Stimulated activated CD4-positive, alpha-beta T cell treated with anti-CD3 and anti-CD28 coated beads, TNF-alpha, amount 100 ng/mL, for 24 hours (primary cell): ENCODE data around the gene GIGYF2.
"Not testable (repeated sequence)": the region's sequence is repeated elsewhere in the genome, so short reads cannot be mapped to it uniquely, and the experiment has no call there.

ENCODE experiments used
- DNase-seq, 3 experiments: peaks; one replicate each; pipeline ENCODE4 v3.0.0-alpha.2; 2020; ENCODE audit warnings: low read depth in 3 of 3

The GIGYF2 gene

GRCh38 chr2:232816657-232817056 lies 119.5 kb downstream of the GIGYF2 start:
- DNase-seq = no peak

- DNase-seq = no peak
These were observed 120.6 kb downstream of the GIGYF2 start for GRCh38 chr2:232817756-232818155.

- no peak for DNase-seq
These were observed 132.9 kb downstream of the GIGYF2 start for GRCh38 chr2:232829988-232830387.

- DNase-seq = no peak
These were observed 134.4 kb downstream of the GIGYF2 start for GRCh38 chr2:232831496-232831895.

GRCh38 chr2:232833830-232834229 lies 136.7 kb downstream of the GIGYF2 start:
- DNase-seq = no peak

GRCh38 chr2:232835687-232836208 lies 138.6 kb downstream of the GIGYF2 start:
- no peak for DNase-seq

GRCh38 chr2:232836934-232837333 lies 139.8 kb downstream of the GIGYF2 start:
- DNase-seq = no peak

- DNase-seq = peak; percentile 19 to 51 (median 33)
These were observed 141.3 kb downstream of the GIGYF2 start for GRCh38 chr2:232838406-232838874.

GRCh38 chr2:232839411-232840079 lies 142.4 kb downstream of the GIGYF2 start:
- DNase-seq = no peak

- DNase-seq = no peak
These were observed 145.6 kb downstream of the GIGYF2 start for GRCh38 chr2:232842689-232843088.

GRCh38 chr2:232843834-232844233 lies 146.7 kb downstream of the GIGYF2 start:
- no peak for DNase-seq

GRCh38 chr2:232846055-232846454 lies 148.9 kb downstream of the GIGYF2 start:
- no peak for DNase-seq

- no peak for DNase-seq
These were observed 152.9 kb downstream of the GIGYF2 start for GRCh38 chr2:232850039-232850438.

- DNase-seq = not testable (repeated sequence)
These were observed 154.9 kb downstream of the GIGYF2 start for GRCh38 chr2:232852081-232852480.

- no peak for DNase-seq
These were observed 155.5 kb downstream of the GIGYF2 start for GRCh38 chr2:232852676-232853075.

- no peak for DNase-seq
These were observed 157.0 kb downstream of the GIGYF2 start for GRCh38 chr2:232854082-232854481.

- DNase-seq = no peak
These were observed 160.0 kb downstream of the GIGYF2 start for GRCh38 chr2:232857158-232857563.

GRCh38 chr2:232859385-232859916 lies 162.3 kb downstream of the GIGYF2 start:
- DNase-seq = no peak

- DNase-seq = no peak
These were observed 163.6 kb downstream of the GIGYF2 start for GRCh38 chr2:232860593-232861241.

GRCh38 chr2:232861353-232861752 lies 164.2 kb downstream of the GIGYF2 start:
- no peak for DNase-seq

- no peak for DNase-seq
These were observed 166.9 kb downstream of the GIGYF2 start for GRCh38 chr2:232863996-232864395.

- no peak for DNase-seq
These were observed 168.0 kb downstream of the GIGYF2 start for GRCh38 chr2:232865165-232865564.

GRCh38 chr2:232866104-232866503 lies 169.0 kb downstream of the GIGYF2 start:
- DNase-seq = no peak
